K562 (cell line): ENCODE data around the gene RTL10. TPM values are rescaled to one million over a fixed set of nuclear protein-coding genes. Genes with fewer than 3 reads are reported as not detected.
A peak's percentile ranks its signal among the peaks of the same experiment; 100 is the strongest.

Source experiments
- HIVEP1 ChIP-seq: fragments of 250-450 bp; sonication (Bioruptor Pico); IDR thresholded peaks from 2 replicates; pipeline ENCODE4 v1.4.0; 2020; ENCODE audit warnings: mild to moderate bottlenecking
- KLF6 ChIP-seq: fragments of 250-450 bp; sonication (Bioruptor Pico); IDR thresholded peaks from 2 replicates; pipeline ENCODE4 v1.4.0; 2020; ENCODE audit warnings: mild to moderate bottlenecking, moderate library complexity, borderline replicate concordance
- NR4A1 ChIP-seq, 2 experiments: fragments of 250-450 bp in 1 of 2; fragments of 450-650 bp in 1 of 2; sonication (Bioruptor Pico) in 1 of 2; IDR thresholded peaks; 2 replicates each; pipeline versions ENCODE4 v1.4.0 to v1.6.1; 2016 to 2020; ENCODE audit warnings: mild to moderate bottlenecking in 2 of 2, missing compliant biosample characterization in 1 of 2, missing genetic modification characterization in 1 of 2, moderate library complexity in 1 of 2
- TAF7 ChIP-seq: fragments of 450-650 bp; IDR thresholded peaks from 2 replicates; pipeline ENCODE4 v1.6.1; 2016; ENCODE audit warnings: missing genetic modification characterization, missing compliant biosample characterization
- TBL1XR1 ChIP-seq, 2 experiments: IDR thresholded peaks; 2 replicates each; pipeline ENCODE4 v1.6.1; 2012; ENCODE audit warnings: improper control_type of control experiment in 2 of 2, low read length in 2 of 2, mild to moderate bottlenecking in 1 of 2
- ZC3H11A ChIP-seq: IDR thresholded peaks from 2 replicates; pipeline ENCODE4 v1.6.1; 2012; ENCODE audit warnings: low read depth, low read length, improper control_type of control experiment
- ZNF134 ChIP-seq: fragments of 250-450 bp; sonication (Bioruptor Pico); conservative IDR thresholded peaks from 2 replicates; pipeline ENCODE4 v1.4.0; 2020
- ZNF311 ChIP-seq: fragments of 250-450 bp; sonication (Bioruptor Pico); IDR thresholded peaks from 2 replicates; pipeline ENCODE4 v1.4.0; 2020; ENCODE audit warnings: mild to moderate bottlenecking, moderate library complexity
- polyA plus RNA-seq, 8 experiments: library from polyadenylated mRNA; depleted of rRNA in 4 of 8; stranded (reverse) in 5 of 8; unstranded in 3 of 8; fragments of >200 nt; fragmentation: Nextera tagmentation in 2 of 8; fragmentation: Illumina TruSeq in 1 of 8; extraction: Ambion mirVana in 2 of 8; extraction: Trizol in 1 of 8; gene quantifications; 2 replicates each; pipeline versions ENCODE4 v1.2.1 to v1.2.3, GENCODE V29; 2011 to 2014; ENCODE audit warnings: inconsistent platforms in 1 of 8, missing spikeins in 1 of 8
- total RNA-seq, 7 experiments: library from RNA; depleted of rRNA in 6 of 7; stranded (reverse); fragments of >200 nt in 6 of 7; fragmentation: Illumina TruSeq in 2 of 7; extraction: Trizol in 2 of 7; gene quantifications; 2 replicates each; pipeline versions ENCODE4 v1.2.1 to v1.2.3, GENCODE V29; 2011 to 2021; ENCODE audit warnings: low replicate concordance in 1 of 7
- TF ChIP-seq, protein P1 (sequence below): fragments of 250-450 bp; sonication (Bioruptor Pico); IDR thresholded peaks from 2 replicates; pipeline ENCODE4 v1.5.0; 2021
- TF ChIP-seq, protein P2 (sequence below), 2 experiments: fragments of 450-650 bp; formaldehyde crosslinking in 1 of 2; IDR thresholded peaks; 2 replicates each; pipeline versions ENCODE4 v1.4.0 to v1.6.1; 2014 to 2020; ENCODE audit warnings: mild to moderate bottlenecking in 2 of 2, borderline replicate concordance in 1 of 2, low read depth in 1 of 2
- TF ChIP-seq, protein P3 (sequence below): fragments of 250-450 bp; sonication (Bioruptor Pico); IDR thresholded peaks from 2 replicates; pipeline ENCODE4 v1.4.0; 2020; ENCODE audit warnings: borderline replicate concordance
- TF ChIP-seq, protein P4 (sequence below): fragments of 450-650 bp; formaldehyde crosslinking; IDR thresholded peaks from 2 replicates; pipeline ENCODE4 v1.4.0; 2020; ENCODE audit warnings: mild to moderate bottlenecking, mixed read lengths

RTL10 gene
- total and polyA plus RNA-seq, 9 of the 15 experiments (the other 6 are each of a cell fraction or from before 2014, with no cell fraction given) = 19.8 to 75.5 (median 32.5) TPM

DNA sequence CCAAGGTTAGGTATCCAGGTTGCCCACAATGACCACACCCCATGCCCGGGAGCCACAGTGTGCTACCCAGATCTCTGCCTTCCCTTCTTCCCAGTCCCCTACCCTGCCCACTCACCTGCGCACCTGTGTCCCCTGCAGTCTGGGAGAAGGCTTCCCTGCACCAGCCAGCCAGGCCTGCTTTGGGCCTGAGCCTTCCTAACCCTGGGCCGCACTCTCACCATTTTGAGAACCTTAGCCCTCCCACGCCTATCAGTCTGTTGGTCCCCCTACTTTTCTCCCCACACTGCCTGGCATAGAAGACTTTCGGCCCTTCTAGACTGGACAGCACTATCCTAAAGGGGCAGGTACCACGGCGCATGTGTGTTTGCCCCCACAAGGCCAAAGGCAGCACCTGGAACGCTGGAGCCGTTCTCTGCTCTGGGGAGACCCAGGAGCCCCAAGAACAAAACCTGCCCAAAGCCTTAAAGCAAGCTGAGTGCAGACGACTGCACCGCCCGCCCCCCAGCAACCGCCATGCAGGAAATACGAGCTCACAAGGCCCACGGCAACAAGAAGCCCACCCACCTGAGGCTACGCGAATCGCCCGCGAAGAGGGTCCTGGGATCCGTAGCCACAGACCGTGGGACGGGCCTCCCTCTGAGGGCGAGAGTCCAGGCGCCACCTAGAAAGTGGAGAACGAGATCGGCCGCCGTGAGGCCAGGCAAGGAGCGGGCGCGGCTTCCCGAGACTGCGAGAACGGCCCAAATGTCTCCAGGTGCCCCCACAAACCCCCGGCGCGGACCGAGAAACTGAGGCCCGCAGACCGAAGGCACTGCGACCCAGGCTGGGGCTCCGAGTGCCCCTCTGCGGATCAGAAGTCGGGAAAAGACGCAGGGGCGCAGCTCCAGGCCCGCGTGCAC lies 546 bp downstream of the RTL10 start (continued):
- TF ChIP-seq, protein P1, sequence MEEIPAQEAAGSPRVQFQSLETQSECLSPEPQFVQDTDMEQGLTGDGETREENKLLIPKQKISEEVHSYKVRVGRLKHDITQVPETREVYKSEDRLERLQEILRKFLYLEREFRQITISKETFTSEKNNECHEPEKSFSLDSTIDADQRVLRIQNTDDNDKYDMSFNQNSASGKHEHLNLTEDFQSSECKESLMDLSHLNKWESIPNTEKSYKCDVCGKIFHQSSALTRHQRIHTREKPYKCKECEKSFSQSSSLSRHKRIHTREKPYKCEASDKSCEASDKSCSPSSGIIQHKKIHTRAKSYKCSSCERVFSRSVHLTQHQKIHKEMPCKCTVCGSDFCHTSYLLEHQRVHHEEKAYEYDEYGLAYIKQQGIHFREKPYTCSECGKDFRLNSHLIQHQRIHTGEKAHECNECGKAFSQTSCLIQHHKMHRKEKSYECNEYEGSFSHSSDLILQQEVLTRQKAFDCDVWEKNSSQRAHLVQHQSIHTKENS = no peak
- TF ChIP-seq KLF6 (CRISPR knock-in tag) = peak; percentile 66; the same call in 1 of the 2 replicates
- TF ChIP-seq, protein P2, sequence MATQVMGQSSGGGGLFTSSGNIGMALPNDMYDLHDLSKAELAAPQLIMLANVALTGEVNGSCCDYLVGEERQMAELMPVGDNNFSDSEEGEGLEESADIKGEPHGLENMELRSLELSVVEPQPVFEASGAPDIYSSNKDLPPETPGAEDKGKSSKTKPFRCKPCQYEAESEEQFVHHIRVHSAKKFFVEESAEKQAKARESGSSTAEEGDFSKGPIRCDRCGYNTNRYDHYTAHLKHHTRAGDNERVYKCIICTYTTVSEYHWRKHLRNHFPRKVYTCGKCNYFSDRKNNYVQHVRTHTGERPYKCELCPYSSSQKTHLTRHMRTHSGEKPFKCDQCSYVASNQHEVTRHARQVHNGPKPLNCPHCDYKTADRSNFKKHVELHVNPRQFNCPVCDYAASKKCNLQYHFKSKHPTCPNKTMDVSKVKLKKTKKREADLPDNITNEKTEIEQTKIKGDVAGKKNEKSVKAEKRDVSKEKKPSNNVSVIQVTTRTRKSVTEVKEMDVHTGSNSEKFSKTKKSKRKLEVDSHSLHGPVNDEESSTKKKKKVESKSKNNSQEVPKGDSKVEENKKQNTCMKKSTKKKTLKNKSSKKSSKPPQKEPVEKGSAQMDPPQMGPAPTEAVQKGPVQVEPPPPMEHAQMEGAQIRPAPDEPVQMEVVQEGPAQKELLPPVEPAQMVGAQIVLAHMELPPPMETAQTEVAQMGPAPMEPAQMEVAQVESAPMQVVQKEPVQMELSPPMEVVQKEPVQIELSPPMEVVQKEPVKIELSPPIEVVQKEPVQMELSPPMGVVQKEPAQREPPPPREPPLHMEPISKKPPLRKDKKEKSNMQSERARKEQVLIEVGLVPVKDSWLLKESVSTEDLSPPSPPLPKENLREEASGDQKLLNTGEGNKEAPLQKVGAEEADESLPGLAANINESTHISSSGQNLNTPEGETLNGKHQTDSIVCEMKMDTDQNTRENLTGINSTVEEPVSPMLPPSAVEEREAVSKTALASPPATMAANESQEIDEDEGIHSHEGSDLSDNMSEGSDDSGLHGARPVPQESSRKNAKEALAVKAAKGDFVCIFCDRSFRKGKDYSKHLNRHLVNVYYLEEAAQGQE (IDR thresholded peaks at IDR 0.05; ENCODE audit: borderline replicate concordance) = no peak
- TF ChIP-seq, protein P2 (CRISPR knock-in tag; IDR thresholded peaks at IDR 0.05; ENCODE audit: low read depth) = peak; percentile 83; the same call in 1 of the 2 replicates
- TF ChIP-seq, protein P3, sequence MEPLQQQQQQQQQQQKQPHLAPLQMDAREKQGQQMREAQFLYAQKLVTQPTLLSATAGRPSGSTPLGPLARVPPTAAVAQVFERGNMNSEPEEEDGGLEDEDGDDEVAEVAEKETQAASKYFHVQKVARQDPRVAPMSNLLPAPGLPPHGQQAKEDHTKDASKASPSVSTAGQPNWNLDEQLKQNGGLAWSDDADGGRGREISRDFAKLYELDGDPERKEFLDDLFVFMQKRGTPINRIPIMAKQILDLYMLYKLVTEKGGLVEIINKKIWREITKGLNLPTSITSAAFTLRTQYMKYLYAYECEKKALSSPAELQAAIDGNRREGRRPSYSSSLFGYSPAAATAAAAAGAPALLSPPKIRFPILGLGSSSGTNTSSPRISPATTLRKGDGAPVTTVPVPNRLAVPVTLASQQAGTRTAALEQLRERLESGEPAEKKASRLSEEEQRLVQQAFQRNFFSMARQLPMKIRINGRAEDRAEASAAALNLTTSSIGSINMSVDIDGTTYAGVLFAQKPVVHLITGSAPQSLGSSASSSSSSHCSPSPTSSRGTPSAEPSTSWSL = peak; percentile 87; the same call in 1 of the 2 replicates
- peak; percentile 87 for TF ChIP-seq HIVEP1 (CRISPR knock-in tag)
- TF ChIP-seq ZNF311 = no peak
- peak; percentile 6; the same call in 1 of the 2 replicates for TF ChIP-seq NR4A1 (CRISPR knock-in tag; IDR thresholded peaks at IDR 0.05)
- TF ChIP-seq NR4A1 (tag; IDR thresholded peaks at IDR 0.05) = peak; percentile 84
- TF ChIP-seq ZC3H11A = peak; percentile 47
- TF ChIP-seq TBL1XR1 (IDR thresholded peaks at IDR 0.05; ENCODE audit: low read length in 2 of 2) = 0 out of 4 replicates have a peak, but pooled peaks of 1 of the 2 experiments have one; percentile 70
- TF ChIP-seq, protein P4, sequence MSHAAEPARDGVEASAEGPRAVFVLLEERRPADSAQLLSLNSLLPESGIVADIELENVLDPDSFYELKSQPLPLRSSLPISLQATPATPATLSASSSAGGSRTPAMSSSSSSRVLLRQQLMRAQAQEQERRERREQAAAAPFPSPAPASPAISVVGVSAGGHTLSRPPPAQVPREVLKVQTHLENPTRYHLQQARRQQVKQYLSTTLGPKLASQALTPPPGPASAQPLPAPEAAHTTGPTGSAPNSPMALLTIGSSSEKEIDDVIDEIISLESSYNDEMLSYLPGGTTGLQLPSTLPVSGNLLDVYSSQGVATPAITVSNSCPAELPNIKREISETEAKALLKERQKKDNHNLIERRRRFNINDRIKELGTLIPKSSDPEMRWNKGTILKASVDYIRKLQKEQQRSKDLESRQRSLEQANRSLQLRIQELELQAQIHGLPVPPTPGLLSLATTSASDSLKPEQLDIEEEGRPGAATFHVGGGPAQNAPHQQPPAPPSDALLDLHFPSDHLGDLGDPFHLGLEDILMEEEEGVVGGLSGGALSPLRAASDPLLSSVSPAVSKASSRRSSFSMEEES = peak; percentile 4; the same call in 1 of the 2 replicates
- TF ChIP-seq TAF7 = peak; percentile 97
- 0 out of 2 replicates have a peak, but pooled peaks have one; percentile 19 for TF ChIP-seq ZNF134 (CRISPR knock-in tag)
